Ishikawa (cell line): ENCODE data around the gene POLR1D.

Experiments
- CEBPB ChIP-seq: IDR thresholded peaks from 2 replicates; pipeline ENCODE4 v1.6.1; 2012
- CREB1 ChIP-seq: IDR thresholded peaks from 2 replicates; pipeline ENCODE4 v1.6.1; 2012; ENCODE audit warnings: low read depth
- EP300 ChIP-seq: IDR thresholded peaks from 2 replicates; pipeline ENCODE4 v1.6.1; 2012; ENCODE audit warnings: borderline replicate concordance
- FOXM1 ChIP-seq: IDR thresholded peaks from 2 replicates; pipeline ENCODE4 v1.6.1; 2012; ENCODE audit warnings: low read depth, borderline replicate concordance
- RAD21 ChIP-seq: IDR thresholded peaks from 2 replicates; pipeline ENCODE4 v1.6.1; 2012; ENCODE audit warnings: low read depth
- TAF1 ChIP-seq: IDR thresholded peaks from 2 replicates; pipeline ENCODE4 v1.6.1; 2012; ENCODE audit warnings: low read depth, mild to moderate bottlenecking
- TEAD4 ChIP-seq: IDR thresholded peaks from 2 replicates; pipeline ENCODE4 v1.6.1; 2012
- USF1 ChIP-seq: IDR thresholded peaks from 2 replicates; pipeline ENCODE4 v1.6.1; 2012
- YY1 ChIP-seq: IDR thresholded peaks from 2 replicates; pipeline ENCODE4 v1.6.1; 2012; ENCODE audit warnings: low read depth
- ZBTB7A ChIP-seq: IDR thresholded peaks from 2 replicates; pipeline ENCODE4 v1.6.1; 2012; ENCODE audit warnings: low read depth
- TF ChIP-seq, protein P1 (sequence below): IDR thresholded peaks from 2 replicates; pipeline ENCODE4 v1.6.1; 2012

GRCh38 chr13:27624071-27624470 is 2.4 kb downstream of the POLR1D start:
- TF ChIP-seq, protein P1, sequence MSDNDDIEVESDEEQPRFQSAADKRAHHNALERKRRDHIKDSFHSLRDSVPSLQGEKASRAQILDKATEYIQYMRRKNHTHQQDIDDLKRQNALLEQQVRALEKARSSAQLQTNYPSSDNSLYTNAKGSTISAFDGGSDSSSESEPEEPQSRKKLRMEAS: no peak
- TF ChIP-seq TEAD4 (no peak), TAF1 (no peak), CEBPB (no peak), CREB1 (no peak), RAD21 (no peak), ZBTB7A (no peak), FOXM1 (no peak), USF1 (no peak), EP300 (no peak), YY1 (no peak)
